Fibroblast of the conjunctiva (primary cell): ENCODE measurements around the gene CILP2.

Experiments used
- DNase-seq: peaks from one replicate; pipeline ENCODE4 v3.0.0-alpha.2; 2010; ENCODE audit warnings: low read depth

CILP2 gene

GRCh38 chr19:19568802-19569756 lies 31.0 kb downstream of the CILP2 start:
- no peak for DNase-seq

GRCh38 chr19:19570571-19570970 lies 32.5 kb downstream of the CILP2 start:
- no peak for DNase-seq

- DNase-seq = no peak
These were observed 33.2 kb downstream of the CILP2 start for GRCh38 chr19:19571071-19571786.

- DNase-seq = no peak
These were observed 37.3 kb downstream of the CILP2 start for GRCh38 chr19:19575411-19575810.

- DNase-seq = no peak
These were observed 40.2 kb downstream of the CILP2 start for GRCh38 chr19:19578252-19578651.

- no peak for DNase-seq
These were observed 41.7 kb downstream of the CILP2 start for GRCh38 chr19:19579533-19580361.

- DNase-seq = no peak
These were observed 42.4 kb downstream of the CILP2 start for GRCh38 chr19:19580418-19580817.

- DNase-seq = no peak
These were observed 43.3 kb downstream of the CILP2 start for GRCh38 chr19:19581391-19581790.

GRCh38 chr19:19582471-19582870 lies 44.4 kb downstream of the CILP2 start:
- no peak for DNase-seq

- no peak for DNase-seq
These were observed 46.3 kb downstream of the CILP2 start for GRCh38 chr19:19584356-19584755.

- no peak for DNase-seq
These were observed 49.7 kb downstream of the CILP2 start for GRCh38 chr19:19587771-19588170.

- no peak for DNase-seq
These were observed 50.5 kb downstream of the CILP2 start for GRCh38 chr19:19588546-19588945.

GRCh38 chr19:19591133-19591825 lies 53.2 kb downstream of the CILP2 start:
- DNase-seq = peak; percentile 99

GRCh38 chr19:19592690-19593089 lies 54.6 kb downstream of the CILP2 start:
- DNase-seq = no peak

- DNase-seq = no peak
These were observed 56.3 kb downstream of the CILP2 start for GRCh38 chr19:19594381-19594780.

- DNase-seq = peak; percentile 53
These were observed 57.2 kb downstream of the CILP2 start for GRCh38 chr19:19595171-19595701.
